GM21619 (cell line): Measurements from ENCODE around the gene CACNG4.

Experiments
- ATAC-seq: cut with Tn5 transposase; IDR thresholded peaks from one replicate; pipeline ENCODE4 v1.9.1; 2021; ENCODE audit not compliant: unreplicated experiment

The CACNG4 gene

DNA sequence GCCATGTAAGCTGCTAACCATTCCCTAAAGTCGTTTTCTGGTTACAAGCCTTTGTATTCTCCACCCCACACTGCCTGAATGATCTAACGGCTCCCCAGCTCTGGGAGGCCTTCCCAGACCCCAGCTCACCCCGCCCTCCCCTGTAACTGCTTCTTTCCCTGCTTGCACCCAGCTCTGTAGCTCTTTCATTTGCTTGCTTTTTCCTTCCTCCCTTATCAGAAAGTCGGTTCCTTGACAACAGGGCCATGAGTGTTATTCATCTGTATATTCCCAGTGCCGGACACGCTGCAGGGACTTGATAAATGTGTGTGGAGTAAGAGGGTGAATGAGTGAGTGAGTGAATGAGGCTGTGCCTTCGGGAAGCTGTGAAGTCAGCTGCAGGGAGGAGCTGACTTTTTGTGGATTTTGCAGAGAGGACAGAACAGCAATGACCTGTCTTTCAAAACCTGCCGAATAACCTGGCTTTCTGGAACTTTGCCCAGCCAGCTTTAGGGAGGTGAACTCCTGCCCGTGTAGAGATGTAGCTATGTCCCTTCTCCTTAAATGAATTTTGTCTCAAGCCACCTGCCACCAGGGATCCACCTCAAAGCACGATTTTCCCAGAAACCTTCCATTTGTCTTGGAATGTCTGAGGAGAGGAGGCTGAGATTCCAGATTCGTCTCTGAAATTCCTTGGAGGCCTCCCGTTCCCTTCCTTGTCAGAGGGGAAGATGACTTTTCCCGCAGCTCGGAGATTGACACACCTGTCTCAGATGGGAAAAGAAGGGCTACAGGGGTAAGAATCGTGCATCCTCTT lies 20.0 kb upstream of the CACNG4 start:
- no peak for ATAC-seq

DNA sequence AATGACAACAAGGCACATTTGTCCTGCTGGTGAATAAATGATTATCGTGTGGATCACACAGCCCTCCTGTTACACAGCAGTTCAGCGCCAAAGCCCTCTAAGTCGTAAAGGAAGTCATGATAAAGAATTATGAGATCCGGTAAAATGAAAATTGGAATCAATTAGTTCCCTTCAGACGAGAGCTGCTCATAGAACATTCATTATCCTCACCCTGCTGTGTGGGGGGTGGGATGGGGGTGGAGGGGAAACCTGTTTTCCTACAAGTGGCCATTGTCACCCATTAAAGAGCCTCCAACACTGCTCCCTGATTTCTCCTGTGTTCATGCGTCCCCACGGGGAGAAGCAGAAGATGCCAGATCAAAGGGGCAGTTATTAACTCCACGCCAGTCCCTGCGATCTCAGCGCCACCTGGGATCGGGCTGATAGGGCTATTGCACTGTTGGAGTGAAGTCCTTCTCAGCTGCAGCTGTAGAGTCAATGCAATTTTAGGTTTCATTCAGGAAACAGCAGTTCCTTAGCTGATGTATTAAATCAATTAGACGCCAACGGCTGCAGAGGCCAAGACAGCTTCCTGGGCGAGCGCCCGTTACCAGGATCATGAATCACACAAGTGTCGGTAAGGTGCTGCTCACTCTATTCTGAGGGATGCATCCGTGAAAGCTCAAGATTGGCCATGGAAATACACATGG lies 19.2 kb upstream of the CACNG4 start:
- ATAC-seq, result no peak

DNA sequence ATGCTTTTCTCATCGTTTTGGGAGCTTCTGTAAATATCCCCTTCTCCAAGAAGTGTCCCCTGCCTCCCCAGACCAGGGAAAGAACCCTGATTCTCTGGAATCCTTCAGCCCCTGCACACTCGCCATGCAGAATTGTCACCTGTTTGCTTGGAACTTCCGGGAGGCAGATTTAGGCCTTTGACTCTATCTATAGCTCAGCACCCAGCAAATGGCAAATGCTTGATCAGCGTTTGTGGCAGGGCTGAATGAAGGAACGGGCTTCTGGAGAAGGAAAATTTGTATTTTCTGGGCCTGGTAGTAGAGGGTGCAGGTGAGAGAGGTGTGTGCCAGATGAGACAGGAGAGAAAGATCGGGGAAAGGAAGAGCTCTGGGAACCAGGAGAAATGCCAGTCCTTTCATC lies 18.3 kb upstream of the CACNG4 start:
- ATAC-seq, result no peak

DNA sequence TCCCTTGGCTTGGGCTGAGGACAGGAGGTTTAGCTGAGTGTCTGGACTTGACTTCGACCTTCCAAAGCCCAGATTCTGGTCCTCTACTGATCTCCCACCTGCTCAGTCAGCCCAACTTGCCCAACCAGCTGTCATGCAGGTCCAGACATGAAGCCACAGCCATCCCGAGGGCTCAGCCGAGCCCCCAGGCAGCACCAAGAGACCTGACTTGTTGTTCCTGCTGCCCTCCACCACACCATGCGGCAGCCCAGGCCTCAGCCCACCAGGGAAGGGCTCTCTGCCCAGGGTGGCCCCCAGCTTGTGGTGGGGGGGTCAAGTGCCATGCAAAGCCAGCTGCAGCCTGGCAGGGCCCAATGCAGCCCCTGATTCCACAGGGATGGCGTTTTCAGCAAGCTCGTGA lies 17.2 kb upstream of the CACNG4 start:
- no peak for ATAC-seq

DNA sequence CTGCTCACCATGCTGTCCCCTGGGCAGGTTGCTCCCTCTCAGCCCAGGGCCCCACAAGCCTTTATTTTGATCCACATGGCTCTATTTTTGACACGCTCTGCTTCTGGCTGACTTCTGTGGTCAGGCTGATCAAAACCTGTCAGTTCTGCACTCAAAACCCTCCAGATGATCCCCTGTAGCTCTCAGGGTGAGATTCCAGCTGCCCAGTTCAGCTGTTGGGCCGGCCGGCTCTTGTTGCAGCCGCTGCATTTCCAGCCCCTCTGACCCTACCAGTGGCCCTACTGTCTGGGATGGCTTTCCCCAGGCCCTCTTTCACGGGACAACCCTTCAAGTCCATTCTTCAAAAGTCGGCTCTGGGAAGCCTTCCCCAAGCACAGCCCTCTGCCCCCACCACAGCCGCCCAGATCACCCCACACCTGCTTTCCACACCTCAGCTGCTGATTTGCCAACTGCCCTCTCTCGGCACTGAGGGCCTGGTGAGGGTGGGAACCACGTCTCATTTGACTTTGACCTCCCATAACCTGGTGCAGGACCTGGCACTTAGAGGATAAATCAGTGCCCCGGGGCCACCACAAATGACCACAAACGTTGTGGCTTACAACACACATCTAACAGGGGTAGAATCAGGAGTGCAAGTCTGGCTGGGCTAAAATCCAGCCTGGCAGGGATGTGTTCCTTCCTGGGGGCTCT lies 16.3 kb upstream of the CACNG4 start:
- no peak for ATAC-seq

DNA sequence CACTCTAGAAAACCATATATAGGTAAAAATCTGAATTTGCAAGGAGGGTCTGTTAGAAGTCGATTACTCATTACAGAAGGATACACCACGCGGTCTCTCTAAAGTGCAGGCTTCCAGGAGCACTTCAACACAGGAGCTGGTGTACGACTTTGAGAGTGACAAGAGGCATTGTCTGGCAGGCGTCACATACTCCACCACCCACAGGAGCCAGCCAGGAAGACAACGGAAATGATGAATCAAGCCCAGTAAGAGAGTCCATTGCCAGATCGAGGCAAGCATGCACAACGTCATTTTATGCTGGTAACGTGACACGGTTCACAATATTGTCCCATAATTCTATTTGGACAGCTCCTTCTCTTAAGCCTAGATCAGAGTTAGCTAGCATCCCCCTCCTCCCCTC lies 15.0 kb upstream of the CACNG4 start:
- ATAC-seq, result no peak

DNA sequence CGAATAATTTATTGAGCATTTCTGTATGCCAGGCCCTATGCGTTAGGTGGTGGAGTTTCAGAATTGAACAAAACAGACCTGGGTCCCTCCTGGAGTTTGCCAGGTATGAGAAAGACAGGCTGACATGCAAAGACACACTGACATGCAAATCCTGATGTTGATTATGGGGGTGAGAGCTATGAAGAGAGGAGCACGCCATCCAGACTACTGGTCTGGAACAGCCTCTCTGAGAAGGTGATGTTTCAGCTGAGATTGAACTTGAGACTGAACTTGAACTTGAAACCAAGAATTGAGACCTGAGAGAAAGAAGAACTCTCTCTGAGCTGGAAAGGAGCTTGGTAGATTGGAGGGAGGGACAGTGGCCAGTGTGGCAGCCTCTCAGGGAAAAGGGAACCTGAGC lies 14.2 kb upstream of the CACNG4 start:
- ATAC-seq, result no peak

DNA sequence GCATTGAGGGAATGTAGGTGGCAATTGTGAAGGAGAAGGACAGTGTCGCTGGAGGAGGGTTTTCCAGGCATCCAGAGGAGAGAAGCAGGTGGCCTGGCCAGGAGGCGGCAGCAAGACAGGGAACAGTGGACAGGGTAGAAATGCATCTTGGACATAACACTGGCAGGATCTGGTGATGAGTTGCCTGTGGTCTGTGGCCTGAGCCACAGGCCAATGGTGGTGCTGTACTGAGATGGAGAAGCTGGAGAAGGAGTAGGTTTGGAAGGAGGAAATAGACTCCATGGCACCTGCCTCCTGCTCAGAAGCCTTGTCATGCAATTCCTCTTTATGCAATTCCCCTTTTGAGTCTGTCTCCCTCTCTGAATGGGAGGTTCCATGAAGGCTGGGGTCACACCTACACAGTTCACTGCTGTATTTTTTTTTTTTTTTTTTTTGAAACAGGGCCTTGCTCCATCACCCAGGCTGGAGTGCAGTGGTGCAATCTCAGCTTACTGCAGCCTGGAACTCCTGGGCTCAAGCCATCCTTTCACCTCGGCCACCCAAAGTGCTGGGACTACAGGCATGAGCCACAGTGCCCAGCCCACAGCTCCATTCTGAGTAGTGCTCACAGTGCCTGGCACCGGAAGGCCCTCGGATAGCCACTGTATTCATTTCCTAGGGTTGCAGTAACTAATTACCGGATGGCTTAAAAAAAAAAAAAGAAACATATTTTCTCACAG lies 13.5 kb upstream of the CACNG4 start:
- ATAC-seq, result no peak

DNA sequence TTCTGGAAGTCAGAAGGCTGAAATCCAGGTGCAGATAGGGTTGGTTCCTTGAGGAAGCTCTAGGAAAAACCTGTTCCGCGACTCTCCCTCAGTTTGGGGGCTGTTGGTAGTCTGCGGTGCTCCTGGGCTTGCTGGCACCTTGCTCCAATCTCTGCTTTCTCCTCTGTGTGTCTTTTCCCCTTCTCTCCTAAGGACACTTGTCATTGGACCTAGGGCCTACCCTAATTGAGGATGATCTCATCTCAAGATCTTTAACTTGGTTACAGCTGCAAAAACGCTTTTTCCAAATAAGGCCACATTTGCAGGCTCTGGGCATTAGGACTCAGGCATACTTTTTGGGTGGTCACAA lies 12.9 kb upstream of the CACNG4 start:
- no peak for ATAC-seq

DNA sequence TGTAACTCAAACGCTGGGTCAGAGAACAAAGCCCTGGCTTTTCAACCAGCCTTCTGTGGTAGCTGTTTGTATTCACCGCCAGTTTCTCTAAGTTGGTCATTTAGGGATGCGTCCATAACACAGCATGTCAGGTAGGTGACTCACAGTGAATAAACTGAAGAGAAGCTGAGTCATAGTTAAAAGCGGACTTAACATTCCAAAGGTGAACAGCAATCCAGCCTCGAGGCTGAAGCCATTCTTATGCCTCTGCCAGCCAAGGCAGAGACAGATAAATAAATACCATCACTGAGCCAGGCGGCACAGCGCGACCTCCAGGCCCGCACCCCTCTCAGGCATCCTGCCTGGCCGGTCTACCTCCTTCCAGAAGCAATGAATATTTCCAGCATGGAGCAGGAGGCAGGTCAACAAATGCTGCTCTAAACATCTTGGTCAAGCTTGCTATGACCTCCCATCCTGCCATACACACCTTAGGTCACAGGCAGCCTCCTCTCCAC lies 12.4 kb upstream of the CACNG4 start:
- ATAC-seq, result no peak

DNA sequence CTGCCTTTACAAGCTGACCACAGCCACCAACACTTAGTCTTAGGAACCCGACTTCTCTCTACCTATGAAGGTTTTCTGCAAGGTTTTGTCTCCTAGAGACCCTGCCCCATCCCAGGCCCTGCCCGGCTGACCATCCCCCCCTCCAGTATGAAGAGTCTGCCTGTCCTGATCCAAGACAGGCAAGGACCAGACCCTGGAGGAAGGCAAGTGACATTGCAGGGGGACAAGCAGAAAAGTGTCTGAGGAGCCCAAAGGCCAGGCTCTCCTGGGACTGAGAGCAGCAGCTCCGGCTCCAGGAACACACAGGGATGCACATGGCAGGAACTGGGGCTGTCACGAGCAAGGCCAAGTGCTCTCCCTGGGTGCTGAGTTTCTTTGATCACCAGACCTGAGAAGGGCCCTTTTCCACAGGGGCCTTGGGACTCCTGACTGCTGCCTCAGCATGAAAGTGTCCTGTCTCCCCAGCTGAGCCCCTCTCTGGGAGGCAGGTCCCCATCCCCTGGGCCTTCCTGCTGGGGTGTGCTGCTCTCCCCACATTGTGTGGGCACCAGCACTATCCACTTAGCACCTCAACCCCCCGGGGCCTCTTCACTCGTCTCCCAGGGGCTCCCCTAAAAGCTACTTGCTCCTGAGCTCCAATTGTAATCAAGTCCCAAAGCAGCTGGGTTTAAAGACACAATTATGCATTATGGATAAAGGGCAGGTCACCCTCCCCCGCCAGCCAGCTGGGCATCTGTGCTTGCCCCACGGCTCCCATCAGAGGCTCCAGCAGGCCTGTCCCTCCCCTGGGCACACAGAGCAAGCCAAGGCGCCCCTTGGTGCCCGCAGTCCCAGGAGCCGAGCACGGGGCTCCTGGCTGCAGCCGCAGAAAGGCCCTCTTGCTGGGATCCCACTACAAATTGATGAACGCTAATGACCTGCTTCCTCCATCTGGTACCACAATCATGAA lies 11.6 kb upstream of the CACNG4 start:
- ATAC-seq, result no peak

DNA sequence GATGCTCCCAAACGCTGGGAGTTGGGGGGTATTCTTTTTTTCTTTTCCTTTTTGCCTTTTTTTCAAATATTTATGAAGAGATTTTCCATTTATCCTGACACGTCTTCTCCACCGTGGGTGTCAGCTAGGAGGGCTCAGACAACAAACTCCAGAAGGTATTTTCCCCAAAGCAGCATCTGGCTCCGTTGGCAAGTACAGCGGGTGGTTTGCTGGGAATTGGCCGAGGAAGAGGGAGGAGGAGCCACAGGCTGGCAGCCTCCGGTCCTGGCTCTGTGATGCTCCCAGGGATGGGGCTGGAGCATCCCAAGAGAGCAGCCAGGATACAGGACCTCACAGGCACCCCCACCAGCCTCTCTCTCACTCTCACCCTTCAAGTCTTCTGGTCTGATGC lies 10.9 kb upstream of the CACNG4 start:
- ATAC-seq, result no peak

DNA sequence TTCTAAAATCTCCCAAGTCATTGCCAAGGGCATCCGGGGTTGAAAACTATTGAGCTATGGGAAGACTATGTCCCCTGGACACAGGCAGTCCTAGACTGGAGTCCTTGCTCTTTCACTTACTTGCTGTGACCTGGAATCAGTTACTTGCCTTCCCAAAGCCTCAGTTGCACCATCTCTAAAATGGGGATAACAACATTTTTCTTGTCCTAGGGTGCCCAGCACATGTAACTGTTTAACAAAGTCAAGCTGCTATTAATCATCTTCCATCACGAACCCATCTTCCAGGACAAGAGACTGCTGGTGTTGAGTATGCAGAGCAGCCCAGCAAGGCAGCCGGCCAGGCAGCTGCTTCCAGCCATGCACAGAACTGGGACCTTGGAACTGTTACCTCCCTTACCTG lies 9.9 kb upstream of the CACNG4 start:
- no peak for ATAC-seq

DNA sequence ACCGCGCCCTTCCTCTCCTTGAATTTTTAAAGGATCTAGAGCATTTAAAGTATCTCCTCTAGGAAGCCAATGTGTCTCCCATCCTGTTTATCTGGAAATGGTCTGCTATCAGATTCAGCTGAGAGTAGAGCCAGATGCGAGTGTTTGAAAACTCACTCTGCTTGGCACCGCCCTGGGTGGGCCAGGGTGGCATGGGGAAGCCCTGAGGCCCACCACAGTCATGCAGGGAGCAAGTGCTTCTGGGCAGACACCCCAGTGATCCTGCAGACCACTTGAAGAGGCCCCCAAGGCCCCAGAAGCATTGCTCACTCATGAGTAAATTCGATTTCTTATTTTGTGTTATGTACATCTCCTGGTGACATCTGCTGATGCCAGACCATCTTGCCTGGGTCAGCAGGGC lies 8.7 kb upstream of the CACNG4 start:
- no peak for ATAC-seq

DNA sequence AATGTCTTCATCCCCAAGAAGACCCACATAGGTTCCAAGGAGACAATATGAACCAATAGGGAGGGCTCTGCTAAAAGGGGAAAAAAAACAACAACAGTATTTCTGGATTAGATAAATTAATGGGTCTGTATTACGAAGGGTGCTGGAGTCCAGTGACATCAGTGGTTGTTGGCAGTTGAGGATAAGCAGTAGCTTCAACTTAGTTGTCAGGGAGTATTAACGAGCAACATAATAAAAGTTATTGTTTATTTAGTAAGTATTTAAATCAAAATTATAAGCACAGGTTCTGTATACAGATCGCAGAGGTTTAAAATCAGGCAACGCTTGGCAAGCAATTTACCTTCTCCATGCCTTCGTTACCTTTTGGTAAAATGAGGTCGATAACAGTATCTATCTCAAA lies 7.6 kb upstream of the CACNG4 start:
- no peak for ATAC-seq

DNA sequence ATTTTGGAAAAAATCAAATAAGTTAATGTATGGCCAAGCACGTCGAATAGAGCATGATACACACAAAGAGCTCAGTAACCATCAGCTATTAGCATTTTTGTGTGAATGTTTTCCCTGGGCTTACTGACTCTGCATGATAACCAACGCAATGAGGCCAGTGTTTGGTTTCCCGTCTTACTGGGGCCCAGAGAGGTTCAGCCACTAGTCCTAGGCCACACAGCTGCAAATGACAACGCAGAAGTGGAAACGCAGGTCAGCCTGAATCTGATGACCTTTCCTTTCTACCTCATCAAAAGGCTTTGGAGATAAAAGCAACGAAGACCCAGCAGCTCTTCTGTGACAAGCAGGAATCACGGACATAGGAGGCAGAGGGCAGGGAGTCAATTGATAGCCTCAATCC lies 7.2 kb upstream of the CACNG4 start:
- no peak for ATAC-seq

DNA sequence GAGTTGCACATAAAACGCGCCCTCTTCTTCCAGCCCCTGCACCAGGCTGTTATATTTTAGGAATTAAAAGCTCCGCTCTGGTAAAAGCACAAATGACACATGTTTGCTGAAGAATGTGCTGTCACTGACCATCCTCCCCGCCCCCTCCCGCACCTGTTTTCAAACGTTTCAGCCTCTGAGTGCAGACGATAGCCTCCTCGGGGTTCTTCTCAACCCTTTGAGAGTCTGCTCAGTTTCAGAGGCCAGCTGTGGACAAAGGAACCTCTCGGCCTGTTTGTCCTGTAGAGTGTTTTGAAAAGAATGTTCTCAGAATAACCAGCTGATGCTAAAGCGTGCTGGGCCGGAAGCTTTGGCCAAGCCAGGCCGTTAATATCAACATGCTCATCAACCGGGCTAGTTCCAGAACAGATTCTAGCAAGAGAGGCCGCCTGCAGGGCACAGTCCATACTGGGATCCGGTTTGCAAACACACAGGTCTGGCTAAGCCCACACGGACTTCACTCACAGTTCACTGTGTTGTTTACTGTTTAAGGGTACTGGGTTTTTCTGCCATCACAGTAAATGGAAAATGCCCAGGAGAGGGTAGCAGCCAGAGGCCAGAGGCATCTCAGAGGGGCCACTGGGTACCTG lies 6.4 kb upstream of the CACNG4 start:
- no peak for ATAC-seq

DNA sequence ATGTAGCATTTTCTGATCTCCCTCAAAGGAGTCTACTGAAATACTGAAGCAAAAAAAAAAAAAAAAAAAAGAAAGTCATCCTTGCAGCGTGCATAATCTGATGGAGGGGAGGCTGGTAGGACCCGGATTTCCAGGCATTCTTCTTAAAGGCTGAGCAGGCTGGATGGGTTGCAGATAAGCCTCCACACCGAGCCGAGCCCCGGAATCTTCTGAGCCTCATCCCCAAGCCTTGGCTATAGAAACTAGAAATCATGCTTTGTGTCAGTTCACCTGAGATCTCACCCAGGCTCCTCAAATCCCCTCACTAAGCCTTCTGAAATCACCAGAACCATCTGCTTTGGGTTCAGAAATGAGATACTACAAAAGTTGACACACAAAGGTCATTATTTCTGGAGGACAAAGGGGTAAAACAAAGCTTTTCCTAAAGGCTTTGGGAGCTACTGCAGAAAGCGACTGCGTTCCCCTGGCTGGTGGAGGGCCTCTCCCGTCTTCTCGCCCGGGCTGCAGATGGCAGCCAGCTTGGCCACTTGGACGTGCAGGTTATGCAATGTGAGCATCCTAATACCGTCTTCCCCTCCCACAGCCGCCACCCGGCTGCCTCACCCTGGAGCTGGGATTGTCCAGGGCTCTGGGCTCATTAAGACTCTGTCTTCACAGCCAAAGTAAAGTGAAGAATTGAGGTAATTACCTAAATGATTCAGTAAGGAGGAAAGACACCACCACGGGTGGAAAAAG lies 4.7 kb upstream of the CACNG4 start:
- ATAC-seq, result no peak

DNA sequence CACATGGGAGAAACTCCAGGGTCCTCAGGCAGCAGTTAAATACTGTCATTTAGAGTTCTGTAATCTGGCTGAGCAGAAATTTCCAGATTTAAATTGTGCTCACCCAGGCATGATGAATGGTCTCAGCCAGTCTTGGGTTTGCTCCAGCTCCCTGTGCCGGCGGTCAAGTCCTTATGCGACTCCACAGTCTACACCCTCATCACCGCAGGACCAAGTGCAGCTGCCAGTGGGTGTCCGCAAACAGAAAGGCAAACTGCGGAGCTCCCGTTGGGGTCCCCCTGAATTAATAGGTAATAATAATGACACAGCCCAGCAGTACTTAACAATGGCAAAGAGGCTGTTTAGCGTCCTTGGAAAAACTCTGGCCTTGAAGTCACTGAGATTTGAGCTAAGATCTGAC lies 3.9 kb upstream of the CACNG4 start:
- no peak for ATAC-seq
